ENCODE results near the gene SMIM41.

Gene SMIM41

DNA sequence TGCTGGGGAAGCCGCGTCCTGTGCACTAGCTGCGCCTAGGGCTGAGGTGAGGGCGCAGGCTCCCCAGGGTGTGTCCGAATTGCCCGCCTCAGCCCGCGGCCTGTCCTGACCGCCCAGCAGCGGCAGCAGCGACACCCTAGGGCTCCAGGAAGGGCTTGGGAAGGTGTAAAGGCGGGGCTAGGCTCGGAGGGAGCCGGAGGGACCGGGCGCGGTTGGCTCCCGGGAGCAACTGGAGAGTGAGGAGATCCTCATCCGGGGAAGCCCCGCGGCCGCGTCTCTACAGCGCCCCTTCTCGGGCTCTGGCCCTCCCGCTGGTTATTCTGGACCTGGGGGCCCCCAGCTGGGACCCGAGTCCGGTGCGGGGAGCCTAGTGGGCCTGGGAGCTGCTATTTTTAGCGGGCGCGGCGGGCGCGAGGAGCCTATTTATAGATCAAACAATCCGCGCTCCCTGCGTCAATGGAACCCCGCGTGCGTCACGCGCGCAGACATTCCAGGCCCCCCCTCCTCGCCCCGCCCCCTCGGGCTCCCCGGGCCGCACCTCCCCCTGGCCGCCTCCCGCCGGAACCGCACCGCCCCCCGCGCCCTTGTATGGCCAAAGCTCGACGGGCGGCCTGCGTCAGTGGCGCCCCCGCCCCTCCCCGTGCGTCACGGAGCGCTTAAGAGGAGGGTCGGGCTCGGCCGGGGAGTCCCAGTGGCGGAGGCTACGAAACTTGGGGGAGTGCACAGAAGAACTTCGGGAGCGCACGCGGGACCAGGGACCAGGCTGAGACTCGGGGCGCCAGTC, 28.6 kb upstream of the SMIM41 start, which contains the start of gene NR4A1:
TSS of gene NR4A1 (plus strand) at position 685 of the 784 bp plus-strand sequence. CDS start 2,887 bp downstream, outside the sequence.
- DNase-seq (ENCODE audit: low read depth), result peak; percentile 96

DNA sequence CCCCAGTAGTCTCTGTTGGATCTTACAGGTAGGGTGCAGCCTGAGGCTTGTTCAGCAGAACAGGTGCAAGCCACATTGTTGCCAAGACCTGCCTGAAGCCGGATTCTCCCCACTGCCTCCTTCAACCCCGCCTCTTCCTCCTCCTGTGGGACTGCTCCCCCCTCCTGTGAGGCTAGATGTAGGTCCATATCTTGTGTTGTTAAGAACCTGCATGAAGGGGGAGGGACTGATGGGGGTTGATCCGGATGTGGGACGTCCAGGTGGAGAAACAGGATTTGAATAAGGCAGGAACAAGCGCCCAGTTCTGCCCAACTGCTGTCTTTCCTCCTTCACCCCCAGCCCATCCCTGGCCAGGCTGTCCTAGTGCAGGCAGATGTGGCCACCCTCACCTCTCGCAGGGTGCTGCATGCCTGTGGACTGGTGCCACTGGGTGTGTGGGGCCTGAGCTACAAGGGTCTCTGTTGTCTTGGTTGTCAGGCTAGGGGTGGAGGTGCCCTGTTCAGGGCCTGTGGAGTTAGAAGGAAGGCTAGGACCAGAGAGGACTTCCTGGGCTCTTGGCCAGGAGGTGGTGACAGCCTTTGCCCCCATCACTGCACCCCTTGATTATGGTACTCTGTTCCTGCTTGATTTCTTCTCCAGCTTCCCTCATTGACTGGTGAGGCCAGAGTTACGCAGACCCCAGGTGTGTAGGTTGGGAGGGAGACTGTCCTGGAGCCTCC, 26.9 kb upstream of the SMIM41 start:
- no peak for DNase-seq (ENCODE audit: low read depth)

DNA sequence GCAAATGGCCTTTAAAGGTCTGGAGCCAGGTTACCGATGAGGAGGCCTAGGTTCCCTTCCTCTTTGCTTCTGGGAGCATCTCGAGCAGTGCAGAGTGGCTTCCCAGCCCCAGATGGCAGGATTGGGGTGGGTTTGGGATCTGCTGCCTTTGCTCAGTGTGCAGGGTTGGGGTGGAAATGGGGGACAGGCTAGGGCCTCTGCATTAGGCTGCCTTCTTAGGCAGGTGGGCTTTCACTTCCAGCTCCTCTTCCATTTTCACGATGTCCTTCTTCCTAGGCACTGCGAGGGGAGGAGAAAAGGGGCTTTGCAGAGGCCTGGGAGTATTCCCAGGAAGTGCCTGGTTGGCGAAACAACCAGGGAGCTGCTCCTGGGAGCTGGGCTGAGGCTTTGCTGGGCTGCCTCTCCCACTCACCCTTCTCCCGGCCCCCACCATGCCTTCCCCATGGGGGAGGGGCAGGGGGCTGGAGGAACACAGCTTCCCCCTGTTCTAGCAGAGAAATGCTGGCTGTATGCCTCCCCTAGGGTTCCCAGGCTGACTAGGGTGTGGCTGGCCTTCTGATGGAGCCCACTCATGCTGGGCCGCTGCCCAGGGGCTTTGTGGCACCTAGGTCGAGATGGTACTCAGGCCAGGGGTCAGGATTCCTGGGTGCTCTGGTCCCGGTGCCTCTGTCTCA, 25.8 kb upstream of the SMIM41 start:
- DNase-seq (ENCODE audit: low read depth), result no peak

DNA sequence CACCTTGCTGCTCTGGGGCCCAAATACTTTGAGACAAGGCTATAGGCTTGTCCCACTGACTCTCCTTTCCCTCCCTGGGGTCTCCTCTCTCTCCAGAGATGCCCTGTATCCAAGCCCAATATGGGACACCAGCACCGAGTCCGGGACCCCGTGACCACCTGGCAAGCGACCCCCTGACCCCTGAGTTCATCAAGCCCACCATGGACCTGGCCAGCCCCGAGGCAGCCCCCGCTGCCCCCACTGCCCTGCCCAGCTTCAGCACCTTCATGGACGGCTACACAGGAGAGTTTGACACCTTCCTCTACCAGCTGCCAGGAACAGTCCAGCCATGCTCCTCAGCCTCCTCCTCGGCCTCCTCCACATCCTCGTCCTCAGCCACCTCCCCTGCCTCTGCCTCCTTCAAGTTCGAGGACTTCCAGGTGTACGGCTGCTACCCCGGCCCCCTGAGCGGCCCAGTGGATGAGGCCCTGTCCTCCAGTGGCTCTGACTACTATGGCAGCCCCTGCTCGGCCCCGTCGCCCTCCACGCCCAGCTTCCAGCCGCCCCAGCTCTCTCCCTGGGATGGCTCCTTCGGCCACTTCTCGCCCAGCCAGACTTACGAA, 25.2 kb upstream of the SMIM41 start:
- DNase-seq (ENCODE audit: low read depth), result no peak

DNA sequence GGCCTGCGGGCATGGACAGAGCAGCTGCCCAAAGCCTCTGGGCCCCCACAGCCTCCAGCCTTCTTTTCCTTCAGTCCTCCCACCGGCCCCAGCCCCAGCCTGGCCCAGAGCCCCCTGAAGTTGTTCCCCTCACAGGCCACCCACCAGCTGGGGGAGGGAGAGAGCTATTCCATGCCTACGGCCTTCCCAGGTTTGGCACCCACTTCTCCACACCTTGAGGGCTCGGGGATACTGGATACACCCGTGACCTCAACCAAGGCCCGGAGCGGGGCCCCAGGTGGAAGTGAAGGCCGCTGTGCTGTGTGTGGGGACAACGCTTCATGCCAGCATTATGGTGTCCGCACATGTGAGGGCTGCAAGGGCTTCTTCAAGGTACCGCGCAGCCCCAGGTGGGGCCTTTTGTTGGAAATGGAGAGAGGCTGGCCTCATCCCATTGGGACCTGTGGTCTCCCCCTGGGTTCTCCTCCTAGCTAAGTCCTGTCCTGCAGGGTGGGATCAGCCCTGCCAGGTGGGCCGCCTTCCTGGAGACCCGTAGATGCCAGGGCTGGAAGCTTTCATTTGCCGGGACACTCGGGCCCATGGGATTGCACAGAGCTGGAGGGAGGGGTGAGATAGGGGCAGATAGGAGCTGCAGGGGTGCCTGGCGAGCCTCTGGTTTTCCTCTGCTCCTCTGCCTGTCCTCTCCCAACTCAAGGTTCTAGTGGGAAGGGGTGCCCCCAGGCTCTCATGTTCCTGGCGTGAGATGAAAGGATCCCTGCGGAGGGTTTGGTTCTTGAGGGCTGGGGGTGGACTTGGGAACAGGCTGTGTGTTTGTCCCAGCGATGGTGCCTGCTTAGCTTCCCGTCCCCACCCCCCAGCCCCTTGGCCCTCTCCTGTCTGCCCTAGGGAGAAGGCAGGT, 24.4 kb upstream of the SMIM41 start:
- DNase-seq (ENCODE audit: low read depth), result no peak

DNA sequence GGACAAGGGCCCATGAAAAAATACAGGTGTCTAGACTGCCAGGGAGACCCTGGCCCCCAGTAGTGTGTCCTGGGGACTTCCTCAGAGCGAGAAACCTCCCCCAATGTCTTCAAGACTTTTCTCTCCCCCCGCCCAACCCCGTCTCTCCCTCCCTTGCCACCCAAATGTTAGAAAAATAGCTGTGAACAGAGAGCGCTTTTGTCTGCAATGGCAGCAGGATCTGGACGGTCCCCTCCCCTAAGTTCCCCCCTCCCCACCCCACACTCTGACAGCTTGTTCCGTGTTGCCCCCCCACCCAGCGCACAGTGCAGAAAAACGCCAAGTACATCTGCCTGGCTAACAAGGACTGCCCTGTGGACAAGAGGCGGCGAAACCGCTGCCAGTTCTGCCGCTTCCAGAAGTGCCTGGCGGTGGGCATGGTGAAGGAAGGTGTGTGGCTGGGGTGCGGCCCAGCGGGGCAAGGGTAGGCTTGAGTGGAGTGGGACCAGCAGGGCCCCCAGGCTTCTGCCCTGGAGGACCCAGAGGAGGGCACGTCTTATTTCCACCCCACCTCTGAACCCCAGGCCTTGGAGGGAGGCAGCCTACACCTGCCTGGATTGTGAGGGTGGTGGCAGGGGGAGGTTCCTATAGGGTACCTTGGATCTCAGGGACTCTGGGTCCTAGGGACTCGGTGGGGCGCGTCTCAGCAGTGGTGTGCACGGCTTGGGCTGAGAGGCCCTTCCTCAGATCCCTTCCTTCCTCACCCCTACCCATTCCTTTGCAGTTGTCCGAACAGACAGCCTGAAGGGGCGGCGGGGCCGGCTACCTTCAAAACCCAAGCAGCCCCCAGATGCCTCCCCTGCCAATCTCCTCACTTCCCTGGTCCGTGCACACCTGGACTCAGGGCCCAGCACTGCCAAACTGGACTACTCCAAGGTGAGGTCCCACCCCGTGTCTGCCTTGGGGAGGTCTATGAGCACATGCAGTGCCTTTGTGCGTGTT, 23.5 kb upstream of the SMIM41 start:
- DNase-seq (ENCODE audit: low read depth), result no peak

DNA sequence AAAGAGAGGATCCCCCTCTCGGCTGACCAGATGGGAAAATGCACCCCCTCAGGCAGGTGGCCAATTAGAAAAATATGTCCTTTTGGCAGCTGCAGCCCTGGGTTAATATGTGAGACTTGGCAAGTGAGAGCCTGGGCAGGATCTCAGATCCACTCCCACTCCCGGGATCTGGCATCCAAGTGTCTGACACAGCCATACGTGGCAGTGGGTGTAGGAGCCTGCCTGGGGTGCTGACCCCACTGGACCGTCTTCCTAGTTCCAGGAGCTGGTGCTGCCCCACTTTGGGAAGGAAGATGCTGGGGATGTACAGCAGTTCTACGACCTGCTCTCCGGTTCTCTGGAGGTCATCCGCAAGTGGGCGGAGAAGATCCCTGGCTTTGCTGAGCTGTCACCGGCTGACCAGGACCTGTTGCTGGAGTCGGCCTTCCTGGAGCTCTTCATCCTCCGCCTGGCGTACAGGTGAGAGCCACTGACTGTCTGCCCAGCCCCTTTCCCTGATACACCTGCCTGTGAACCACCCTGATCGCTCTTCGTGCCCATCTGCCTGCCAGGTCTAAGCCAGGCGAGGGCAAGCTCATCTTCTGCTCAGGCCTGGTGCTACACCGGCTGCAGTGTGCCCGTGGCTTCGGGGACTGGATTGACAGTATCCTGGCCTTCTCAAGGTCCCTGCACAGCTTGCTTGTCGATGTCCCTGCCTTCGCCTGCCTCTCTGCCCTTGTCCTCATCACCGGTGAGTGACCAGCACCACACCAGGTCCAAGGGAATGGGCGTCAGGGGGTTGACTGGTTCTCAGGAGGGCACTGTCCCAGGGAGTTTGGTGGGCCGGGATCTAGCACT, 22.5 kb upstream of the SMIM41 start:
- DNase-seq (ENCODE audit: low read depth), result no peak

DNA sequence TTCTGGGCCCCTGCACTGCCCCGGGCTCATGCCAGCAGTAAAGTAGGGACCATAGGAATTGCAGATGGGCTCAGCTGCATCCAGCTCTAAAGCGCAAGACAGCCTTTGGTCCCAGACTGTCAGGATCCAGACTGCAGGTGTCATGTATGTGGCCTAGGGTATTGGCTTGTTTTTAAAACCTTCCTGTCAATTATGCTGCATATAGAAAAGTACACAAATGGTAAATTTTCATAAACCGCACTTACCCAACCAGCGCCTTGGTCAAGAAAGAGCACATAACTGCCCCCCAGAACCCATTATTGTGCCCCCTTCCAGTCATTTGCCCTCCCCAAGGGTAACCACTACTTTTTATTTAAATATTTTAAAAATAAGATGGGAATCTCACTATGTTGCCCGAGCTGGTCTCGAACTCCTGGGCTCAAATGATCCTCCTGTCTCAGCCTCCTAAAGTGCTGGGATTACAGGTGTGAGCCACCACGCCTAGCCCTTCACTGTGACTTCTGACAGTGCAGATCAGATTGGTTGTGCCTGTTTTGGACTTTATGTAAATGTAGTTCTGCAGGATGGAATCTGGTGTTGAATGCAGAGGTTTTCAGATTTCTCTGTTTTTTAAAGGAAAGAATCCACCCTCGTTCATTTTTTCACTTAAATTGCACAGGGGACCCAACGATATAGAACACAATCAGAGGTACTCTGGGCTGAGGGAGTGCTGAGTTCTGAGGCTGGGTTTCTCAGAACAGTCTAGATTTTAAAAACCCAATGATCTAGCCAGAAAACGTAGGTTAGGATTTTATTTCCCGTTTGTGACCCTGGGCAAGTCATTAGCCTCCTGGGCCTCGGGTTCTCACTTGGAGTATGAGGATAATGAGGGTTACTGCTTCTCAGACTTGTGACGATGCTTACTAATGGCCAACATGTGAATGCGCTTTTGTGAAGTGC, 21.6 kb upstream of the SMIM41 start:
- DNase-seq (ENCODE audit: low read depth), result no peak

DNA sequence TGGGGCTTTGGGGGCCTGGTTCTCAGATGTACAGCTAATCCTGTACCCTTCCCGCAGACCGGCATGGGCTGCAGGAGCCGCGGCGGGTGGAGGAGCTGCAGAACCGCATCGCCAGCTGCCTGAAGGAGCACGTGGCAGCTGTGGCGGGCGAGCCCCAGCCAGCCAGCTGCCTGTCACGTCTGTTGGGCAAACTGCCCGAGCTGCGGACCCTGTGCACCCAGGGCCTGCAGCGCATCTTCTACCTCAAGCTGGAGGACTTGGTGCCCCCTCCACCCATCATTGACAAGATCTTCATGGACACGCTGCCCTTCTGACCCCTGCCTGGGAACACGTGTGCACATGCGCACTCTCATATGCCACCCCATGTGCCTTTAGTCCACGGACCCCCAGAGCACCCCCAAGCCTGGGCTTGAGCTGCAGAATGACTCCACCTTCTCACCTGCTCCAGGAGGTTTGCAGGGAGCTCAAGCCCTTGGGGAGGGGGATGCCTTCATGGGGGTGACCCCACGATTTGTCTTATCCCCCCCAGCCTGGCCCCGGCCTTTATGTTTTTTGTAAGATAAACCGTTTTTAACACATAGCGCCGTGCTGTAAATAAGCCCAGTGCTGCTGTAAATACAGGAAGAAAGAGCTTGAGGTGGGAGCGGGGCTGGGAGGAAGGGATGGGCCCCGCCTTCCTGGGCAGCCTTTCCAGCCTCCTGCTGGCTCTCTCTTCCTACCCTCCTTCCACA, 20.7 kb upstream of the SMIM41 start:
- no peak for DNase-seq (ENCODE audit: low read depth)

DNA sequence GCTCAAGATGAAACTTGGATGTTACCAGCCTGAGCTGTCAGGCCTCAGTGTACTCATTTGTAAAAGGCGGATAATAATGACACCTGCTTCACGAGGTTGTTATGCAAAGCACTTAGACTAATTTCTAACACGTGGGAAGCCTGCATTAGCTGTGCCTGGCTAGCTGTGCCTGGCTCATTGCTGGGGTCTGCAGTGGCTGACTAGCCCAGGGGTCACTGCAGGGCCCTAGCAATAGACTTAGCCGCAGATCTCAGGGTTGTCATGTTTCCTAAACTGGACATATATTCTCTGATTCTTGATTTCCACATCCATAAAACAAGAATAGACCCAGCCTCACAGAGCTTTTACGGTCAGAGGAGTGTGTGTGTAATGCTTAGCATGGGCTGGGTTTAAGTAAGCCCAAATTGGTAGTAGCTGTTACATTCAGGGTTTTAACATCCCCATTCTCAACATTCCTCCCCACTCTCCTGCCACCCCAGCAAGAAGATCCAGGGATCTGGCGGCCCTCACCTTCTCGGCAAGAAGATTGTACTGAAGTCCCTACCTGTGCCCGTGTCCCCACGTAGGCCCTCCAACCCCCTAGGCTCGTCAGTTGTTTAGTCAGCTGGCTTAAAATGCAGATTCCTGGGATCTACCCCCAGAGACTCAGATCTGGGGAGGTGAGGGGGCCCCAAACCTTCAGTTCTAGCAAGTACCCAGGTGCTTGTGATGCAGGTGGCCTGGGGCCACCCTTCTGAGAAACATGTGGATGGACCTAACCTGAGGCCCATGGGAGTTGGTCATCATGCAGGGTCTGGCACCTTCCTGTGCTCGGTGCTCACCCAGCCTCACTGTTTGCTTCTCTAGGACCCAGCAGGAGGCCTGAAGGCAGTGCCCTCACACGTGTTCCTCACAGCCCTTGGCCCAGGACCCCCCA, 19.7 kb upstream of the SMIM41 start:
- DNase-seq (ENCODE audit: low read depth), result no peak

DNA sequence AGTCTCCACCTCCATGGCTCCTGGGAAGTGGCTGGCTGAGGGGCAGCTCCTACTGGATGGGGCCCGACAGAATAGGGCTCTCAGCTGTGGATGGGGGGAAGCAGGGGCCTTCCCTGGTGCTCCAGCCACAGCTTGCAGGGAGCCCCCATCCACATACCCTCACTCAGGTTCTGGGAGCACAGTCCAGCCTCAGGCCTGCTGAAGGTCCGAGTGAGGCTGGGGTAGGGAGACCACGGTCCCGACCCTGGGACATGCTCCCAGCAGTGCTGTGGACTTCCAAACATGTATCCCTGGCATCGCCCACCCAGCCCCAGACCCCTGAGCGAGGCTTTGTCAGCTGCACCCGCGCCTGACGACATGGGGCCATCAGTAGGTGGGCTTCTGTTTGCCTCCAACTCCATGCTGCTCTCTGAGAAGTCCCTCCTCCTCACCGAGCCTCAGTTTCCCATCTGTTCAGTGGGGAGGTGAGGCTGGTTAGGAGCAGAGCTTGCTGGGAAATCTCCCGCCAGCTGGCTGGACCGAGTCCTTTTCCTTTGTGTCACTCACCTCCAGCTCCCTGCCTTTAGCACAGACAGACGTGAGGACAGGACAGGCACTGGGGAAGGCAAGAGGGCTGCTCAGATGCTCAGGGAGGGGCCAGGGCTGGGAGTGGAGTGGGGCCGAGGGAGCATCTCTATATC, 18.9 kb upstream of the SMIM41 start:
- DNase-seq (ENCODE audit: low read depth), result no peak

DNA sequence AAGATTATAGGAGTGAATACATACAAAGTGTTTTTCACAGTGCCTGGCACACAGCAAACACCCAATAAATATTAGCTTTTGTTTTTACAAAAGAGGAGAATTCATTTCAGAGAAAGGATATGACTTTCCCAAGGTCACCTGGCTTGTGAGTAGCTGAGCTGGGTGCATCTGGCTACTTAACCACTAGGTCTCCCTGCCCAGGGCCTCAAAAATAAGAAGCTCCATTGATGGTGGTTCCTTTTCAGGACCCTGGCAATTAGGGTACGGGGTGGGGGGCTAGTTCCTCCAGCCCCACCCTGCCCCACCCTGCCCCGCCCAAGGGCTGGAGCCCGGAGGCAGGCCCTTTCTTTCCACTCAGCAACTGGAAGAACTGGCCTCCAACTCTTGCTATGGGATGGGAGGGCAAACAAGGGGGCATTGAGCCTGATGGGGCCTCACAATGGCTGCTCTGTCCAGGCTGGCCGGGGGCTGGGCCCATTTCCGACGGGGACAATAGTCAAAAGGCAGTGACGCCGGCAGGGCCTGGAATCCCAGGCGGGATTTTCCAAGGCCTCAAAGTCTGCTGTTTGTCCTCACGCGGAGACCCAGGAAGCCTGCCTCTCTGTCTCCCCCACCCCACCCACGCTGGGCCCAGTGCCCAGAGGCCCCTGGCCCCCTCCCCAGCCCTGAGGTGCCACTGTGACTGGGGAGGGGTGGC, 17.9 kb upstream of the SMIM41 start:
- DNase-seq (ENCODE audit: low read depth), result no peak

DNA sequence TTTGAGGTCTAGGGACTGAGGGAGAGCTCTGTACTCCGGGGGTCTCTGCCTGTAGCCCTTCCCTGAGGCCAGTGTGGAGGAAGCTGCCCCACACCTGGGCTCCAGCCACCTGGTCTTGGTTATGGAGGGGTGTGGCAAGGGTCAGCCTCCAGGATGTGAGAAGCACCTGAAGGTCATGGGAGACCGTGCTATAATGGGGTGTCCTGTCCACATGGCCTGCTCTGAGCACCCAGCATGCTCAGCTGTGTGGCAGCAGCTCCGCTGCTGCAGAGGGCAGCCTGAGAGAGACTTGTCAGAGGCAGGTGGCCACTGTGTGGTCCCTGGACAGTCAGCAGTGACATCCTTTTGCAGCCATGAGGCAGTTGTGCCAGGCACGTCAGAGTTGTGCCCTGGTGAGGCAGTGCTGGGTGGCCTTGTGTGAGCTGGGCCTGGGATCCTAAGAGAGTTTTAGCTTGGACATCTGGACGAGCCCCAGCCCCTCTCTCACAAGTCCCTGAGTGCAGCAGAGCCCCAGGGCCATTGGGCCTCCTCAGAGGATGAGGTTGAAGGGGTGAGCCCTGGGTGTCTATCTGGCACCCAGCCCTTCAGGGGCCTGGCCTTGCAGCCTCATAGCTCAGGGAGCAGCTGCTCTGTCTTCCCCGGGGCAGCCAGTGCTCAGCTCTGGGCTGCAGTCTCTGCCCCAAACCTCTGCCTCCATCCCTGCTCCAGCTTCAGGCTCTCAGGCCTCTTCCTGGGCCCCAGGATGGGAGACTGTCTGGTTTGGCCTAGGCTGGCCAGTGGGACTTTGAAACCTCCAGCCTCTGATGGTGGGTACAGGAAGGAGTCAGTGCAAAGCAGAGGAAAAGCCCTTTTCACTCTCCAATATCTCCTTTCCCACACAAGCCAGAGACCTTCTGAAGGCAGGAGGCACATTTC, 17.1 kb upstream of the SMIM41 start:
- DNase-seq (ENCODE audit: low read depth), result no peak
